Measurements from ENCODE around the gene FHL1.

FHL1 gene

DNA sequence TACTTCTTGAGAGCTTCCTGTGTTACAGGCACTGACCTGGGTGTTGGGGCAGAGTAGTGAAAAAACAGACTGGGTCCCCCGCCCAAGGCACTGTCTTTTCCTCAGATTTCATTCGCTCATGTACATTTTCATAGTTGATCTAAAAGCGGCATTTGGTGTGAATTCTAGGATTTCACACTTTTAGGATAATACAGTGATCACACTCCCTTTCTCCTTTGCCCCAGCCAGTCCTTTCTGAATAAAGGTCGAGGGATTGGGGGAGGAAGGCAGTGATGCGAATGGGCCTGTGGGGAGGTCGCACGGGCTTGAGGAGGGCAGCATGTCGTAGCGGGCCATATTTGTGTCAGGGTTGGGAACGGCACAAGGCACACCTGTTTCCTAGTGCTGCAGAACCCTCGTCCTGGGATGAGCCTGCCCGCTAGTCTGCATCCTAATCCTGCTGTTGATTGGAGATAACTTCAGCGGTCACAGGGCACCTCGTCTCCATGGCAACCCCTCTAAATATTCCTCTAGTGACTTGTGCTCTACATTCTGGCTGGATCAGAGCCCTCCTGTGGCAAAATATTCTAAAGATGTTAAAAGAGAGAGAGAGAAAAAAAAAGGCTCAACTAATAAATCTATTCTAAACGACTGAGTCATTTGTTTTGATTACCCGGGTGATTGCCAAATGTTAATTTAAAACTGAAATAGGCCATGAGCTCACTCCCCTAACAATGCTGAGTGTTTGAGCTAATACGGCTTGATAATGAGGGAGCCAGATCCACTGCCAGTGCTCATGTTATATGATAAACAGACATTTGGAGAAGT lies 21.8 kb downstream of the FHL1 start:
- H3K4me3 ChIP-seq (replicated peaks; ENCODE audit: low read depth, low read length) = no peak overlapping the region
- DNase-seq (ENCODE audit: extremely low read depth, insufficient read length) = no peak
- TF ChIP-seq, protein P1, sequence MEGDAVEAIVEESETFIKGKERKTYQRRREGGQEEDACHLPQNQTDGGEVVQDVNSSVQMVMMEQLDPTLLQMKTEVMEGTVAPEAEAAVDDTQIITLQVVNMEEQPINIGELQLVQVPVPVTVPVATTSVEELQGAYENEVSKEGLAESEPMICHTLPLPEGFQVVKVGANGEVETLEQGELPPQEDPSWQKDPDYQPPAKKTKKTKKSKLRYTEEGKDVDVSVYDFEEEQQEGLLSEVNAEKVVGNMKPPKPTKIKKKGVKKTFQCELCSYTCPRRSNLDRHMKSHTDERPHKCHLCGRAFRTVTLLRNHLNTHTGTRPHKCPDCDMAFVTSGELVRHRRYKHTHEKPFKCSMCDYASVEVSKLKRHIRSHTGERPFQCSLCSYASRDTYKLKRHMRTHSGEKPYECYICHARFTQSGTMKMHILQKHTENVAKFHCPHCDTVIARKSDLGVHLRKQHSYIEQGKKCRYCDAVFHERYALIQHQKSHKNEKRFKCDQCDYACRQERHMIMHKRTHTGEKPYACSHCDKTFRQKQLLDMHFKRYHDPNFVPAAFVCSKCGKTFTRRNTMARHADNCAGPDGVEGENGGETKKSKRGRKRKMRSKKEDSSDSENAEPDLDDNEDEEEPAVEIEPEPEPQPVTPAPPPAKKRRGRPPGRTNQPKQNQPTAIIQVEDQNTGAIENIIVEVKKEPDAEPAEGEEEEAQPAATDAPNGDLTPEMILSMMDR (IDR thresholded peaks at IDR 0.05; ENCODE audit: insufficient read depth, low read length, poor library complexity, severe bottlenecking) = no peak

DNA sequence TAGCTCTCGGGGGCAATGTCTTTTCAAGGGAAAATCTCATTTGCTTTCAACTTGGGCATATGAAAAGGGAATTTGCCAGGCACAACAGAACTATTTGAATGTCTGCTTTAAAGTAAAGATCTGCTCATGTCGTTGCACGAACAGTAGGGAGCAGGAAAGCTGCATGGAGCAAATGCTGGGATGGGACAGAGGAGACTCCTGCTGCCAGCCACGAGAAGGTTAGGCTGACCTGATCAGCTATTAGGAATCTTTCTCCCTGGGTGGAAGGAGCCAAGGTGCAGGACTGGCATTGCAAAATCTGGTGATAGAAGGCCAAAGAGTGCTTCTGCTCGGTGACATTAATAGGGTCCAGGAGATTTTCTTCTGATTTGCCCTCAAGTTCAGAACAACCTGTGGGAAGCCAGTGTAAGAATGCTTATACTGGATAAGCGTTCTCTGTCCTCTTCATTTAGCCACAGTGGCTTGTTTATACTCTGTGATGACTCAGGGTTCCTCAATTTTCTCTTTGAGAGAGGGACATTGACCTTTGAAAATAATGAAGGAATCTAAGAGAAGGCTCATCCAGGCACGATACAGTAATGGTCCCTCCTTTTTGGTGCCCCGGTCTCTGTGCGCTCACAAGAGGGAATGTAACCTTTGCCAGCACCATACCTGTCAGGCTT lies 22.9 kb downstream of the FHL1 start:
- H3K27me3 ChIP-seq (replicated peaks; ENCODE audit: control insufficient read depth, insufficient read depth, low read length) = no peaks in the 10 kb centered on the region; the same call in 1 of the 2 replicates
- H3K4me3 ChIP-seq (replicated peaks; ENCODE audit: low read depth, low read length) = no peak overlapping the region
- DNase-seq (ENCODE audit: extremely low read depth, insufficient read length) = no peak
- TF ChIP-seq, protein P1 (IDR thresholded peaks at IDR 0.05; ENCODE audit: insufficient read depth, low read length, poor library complexity, severe bottlenecking) = no peak
- H3K36me3 ChIP-seq (ENCODE audit: control insufficient read depth, insufficient read depth, low read length) = no peaks in the 10 kb centered on the region

More for the DNA sequence above, 21.8 kb downstream of the FHL1 start:
- H3K36me3 ChIP-seq (ENCODE audit: control insufficient read depth, insufficient read depth, low read length) = no peaks in the 10 kb centered on the region
- H3K27me3 ChIP-seq (replicated peaks; ENCODE audit: control insufficient read depth, insufficient read depth, low read length) = no peaks in the 10 kb centered on the region; the same call in 1 of the 2 replicates

DNA sequence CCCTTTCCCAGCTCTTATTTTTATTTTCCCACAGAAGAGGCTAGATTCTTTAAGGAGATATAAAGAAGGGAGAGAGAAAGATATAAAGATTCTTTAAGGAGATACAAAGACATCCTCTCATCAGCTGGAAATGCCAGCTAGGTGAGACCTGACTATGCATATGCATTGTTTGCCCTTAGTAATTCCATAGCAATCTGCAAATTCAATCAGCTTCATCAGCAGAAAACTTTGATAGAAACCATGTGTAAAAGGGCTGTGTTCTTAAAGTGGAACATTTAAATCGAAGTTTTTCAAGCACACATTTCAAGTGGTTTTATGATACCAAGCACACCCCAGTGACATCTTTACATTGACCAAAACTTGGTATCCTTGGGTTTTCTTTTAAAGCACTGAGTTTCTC lies 24.1 kb downstream of the FHL1 start:
- TF ChIP-seq, protein P1 (IDR thresholded peaks at IDR 0.05; ENCODE audit: insufficient read depth, low read length, poor library complexity, severe bottlenecking) = no peak

GRCh38 chrX:136176399-136176825 lies 29.1 kb downstream of the FHL1 start:
- DNase-seq (ENCODE audit: extremely low read depth, insufficient read length) = no peak
- Histone ChIP-seq H3K27me3 (replicated peaks; ENCODE audit: control insufficient read depth, insufficient read depth, low read length) (no peaks in the 10 kb centered on the region), H3K4me3 (replicated peaks; ENCODE audit: low read depth, low read length) (no peak overlapping the region), H3K36me3 (ENCODE audit: control insufficient read depth, insufficient read depth, low read length) (no peaks in the 10 kb centered on the region)
- TF ChIP-seq, protein P1 (IDR thresholded peaks at IDR 0.05; ENCODE audit: insufficient read depth, low read length, poor library complexity, severe bottlenecking) = no peak

More for the DNA sequence above, 24.1 kb downstream of the FHL1 start:
- Histone ChIP-seq H3K4me3 (replicated peaks; ENCODE audit: low read depth, low read length) (no peak overlapping the region), H3K27me3 (replicated peaks; ENCODE audit: control insufficient read depth, insufficient read depth, low read length) (no peaks in the 10 kb centered on the region; the same call in 1 of the 2 replicates), H3K36me3 (ENCODE audit: control insufficient read depth, insufficient read depth, low read length) (no peaks in the 10 kb centered on the region)
- DNase-seq (ENCODE audit: extremely low read depth, insufficient read length) = no peak

GRCh38 chrX:136179133-136179532 lies 31.8 kb downstream of the FHL1 start:
- DNase-seq (ENCODE audit: extremely low read depth, insufficient read length) = no peak
- H3K27me3 ChIP-seq (replicated peaks; ENCODE audit: control insufficient read depth, insufficient read depth, low read length) = no peaks in the 10 kb centered on the region
- TF ChIP-seq, protein P1 (IDR thresholded peaks at IDR 0.05; ENCODE audit: insufficient read depth, low read length, poor library complexity, severe bottlenecking) = no peak
- no peak overlapping the region for H3K4me3 ChIP-seq (replicated peaks; ENCODE audit: low read depth, low read length)
- no peaks in the 10 kb centered on the region for H3K36me3 ChIP-seq (ENCODE audit: control insufficient read depth, insufficient read depth, low read length)

Data from GM06990 (cell line).